ENCODE measurements around the gene TXNDC16. TPM values are rescaled to one million over a fixed set of nuclear protein-coding genes. Genes with fewer than 3 reads are reported as not detected.

Gene TXNDC16
- total RNA-seq, 1 donor from 2014 or later: 4.8 TPM

DNA sequence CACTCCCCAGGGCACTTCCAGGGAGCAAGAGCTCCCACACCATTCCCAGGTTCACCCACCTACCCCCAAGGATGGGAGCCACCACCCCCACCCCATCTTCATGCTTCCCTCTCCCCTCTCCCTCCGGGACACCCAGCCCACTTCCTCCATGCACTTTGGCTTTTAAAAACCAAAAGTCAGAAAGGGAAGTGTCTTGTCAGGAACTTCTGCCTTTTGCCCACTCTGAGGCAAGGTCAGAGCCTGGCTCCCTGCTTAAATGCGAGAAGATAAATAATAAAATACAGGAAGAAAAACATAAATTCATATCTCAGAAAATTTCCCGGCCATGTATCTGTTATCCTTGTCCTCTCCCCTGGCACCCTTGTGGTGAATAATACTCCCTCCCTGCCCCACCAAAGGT lies 156.6 kb downstream of the TXNDC16 start:
- Mint-ChIP-seq H3K9me3 (peaks cover 29% of the 10 kb centered on the region), H3K4me3 (no peak overlapping the region), H3K36me3 (ENCODE audit: low read depth) (peaks cover 18% of the 10 kb centered on the region), H3K27ac (no peak overlapping the region), H3K27me3 (ENCODE audit: insufficient read depth) (peaks cover 1% of the 10 kb centered on the region), H3K4me1 (ENCODE audit: low read depth) (peaks cover 51% of the 10 kb centered on the region)
- intact Hi-C loops (cut with micrococcal nuclease): no loop called here
- no peak for DNase-seq (ENCODE audit: low spot score)

DNA sequence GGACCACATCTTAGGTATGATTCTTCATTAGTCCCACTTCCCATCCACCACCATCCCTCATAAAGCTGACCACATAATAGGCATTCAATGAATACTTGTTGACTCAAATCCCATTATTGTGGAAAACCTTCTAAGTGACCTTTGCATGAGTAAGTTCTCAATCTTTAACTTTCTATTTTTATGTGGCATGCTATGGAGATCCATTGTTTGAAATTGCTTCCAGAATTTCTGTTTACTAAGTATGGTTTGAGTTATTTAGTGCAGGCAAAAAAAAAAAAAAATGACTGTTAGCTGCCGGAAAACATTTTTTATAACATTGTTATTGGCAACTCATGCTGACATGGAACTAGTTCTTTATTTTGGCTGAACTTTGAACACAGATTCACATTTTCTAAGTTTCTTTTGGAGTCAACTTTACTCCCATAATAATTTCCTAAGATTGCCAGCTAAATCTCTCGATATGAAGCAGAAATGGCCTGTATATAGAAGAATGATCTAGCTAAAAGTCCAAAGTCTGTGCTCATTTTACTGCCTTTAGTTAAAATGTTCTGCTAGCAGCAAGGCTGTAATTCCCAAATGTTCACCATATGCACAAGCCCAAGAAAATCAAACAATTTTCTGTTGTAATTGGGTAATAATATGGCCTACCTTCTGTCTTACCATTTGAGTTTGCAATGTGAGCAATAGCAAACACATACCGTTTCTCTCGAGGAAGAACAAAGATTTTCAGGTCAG lies 160.3 kb downstream of the TXNDC16 start:
- H3K9me3 Mint-ChIP-seq: peaks cover 17% of the 10 kb centered on the region
- H3K27me3 Mint-ChIP-seq (ENCODE audit: insufficient read depth): peaks cover 2% of the 10 kb centered on the region
- H3K27ac Mint-ChIP-seq: no peak overlapping the region
- DNase-seq (ENCODE audit: low spot score): no peak
- H3K4me1 Mint-ChIP-seq (ENCODE audit: low read depth): peaks cover 28% of the 10 kb centered on the region
- H3K4me3 Mint-ChIP-seq: no peak overlapping the region
- intact Hi-C loops (cut with micrococcal nuclease): no loop called here
- peaks cover 19% of the 10 kb centered on the region for H3K36me3 Mint-ChIP-seq (ENCODE audit: low read depth)

Other genes starting within 250 kb of the TXNDC16 start
- 67.4 and 67.9 TPM in 2 replicates for gene PTGER2, start 238.2 kb downstream of the TXNDC16 start, total RNA-seq
- 0.10 and 0.34 TPM in 2 replicates for gene GPR137C, start 331 bp upstream of the TXNDC16 start, total RNA-seq
- gene ERO1A, start 143.1 kb upstream of the TXNDC16 start, total RNA-seq: 144 and 158 TPM in 2 replicates
- 130 and 132 TPM in 2 replicates for gene PSMC6, start 154.7 kb upstream of the TXNDC16 start, total RNA-seq
- 18.7 and 21.3 TPM in 2 replicates for gene STYX, start 177.7 kb upstream of the TXNDC16 start, total RNA-seq
- gene GNPNAT1, start 239.1 kb upstream of the TXNDC16 start, total RNA-seq: 26.0 and 26.4 TPM in 2 replicates